Activated naive CD4-positive, alpha-beta T cell treated with anti-CD3 and anti-CD28 coated beads, Interleukin-2, amount 50 U/mL, for 16 hours (primary cell): ENCODE measurements around the gene KCNH8.

Experiments
- DNase-seq: peaks from one replicate; pipeline ENCODE4 v3.0.0-alpha.2; 2020

Gene KCNH8

DNA sequence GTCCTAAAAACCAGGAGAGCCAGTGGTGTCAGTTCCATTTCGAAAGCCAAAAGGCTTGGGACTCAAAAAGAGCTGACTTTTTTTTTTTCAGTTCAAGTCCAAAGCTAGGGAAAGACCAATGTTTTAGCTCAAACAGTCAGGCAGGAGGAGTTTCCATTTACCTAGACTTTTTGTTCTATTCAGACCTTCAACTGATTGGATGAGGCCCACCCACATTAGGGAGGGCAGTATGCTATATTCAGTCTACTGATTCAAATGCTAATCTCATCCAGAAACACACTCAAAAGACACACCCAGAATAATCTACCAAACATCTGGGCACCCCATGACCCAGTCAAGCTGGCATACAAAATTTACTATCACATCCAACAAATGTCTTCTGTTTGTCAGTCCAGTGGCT, 374.0 kb downstream of the KCNH8 start:
- DNase-seq: no peak

DNA sequence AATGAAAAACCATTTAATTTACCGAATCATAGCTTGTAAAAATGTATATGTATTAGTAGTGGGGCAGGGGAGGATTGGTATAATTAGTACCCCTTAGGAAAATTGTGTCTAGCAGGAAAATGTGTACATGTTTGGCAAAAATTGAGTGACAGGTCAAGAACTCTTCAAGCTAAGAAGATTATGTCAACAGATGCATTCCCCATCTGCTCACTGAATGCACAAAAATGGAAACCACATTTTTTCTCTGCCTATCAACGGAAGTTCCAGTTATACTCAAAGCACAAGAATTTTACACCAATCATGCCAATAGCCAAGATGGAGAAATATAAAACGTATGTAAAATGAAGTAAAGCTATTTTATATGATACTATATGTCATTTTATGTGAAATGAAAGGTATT, 377.8 kb downstream of the KCNH8 start:
- no peak for DNase-seq

DNA sequence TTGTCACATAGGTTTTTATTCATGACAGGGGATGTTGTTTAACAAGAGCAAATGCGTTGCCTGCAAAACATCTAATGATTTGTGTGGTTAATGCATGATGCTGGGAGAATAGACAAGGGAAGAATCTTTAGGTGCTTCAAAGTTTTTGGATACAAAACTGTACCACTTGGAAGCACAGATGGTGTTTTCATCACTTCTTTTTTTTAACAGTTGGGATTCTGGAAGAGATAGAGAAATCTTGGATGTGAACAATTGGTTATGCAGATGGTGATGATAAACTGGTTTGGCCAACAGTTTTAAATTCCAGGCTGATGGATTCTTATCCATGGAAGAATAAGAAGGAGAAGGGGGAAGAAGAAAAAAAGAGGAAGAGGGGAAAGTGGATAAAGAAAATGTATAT, 379.4 kb downstream of the KCNH8 start:
- DNase-seq: no peak

DNA sequence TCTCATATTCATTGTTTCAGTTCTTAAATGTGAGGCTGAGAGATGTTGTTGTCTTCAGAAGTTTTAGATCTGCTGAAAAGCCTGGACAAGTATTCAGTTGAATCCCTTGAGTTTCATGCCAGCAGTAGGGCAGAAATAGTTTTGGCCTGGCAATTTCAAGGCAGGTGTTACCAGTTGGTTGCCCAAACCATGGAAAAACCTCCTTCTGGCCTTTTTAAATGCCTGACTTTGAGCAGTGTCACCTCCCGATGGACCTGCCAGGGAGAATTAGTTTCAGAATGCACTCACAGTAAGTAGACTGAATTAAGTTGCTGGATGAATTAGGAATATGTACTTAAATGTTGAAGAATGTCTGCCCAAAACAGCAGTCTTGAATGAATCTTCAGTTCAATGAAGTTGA, 383.1 kb downstream of the KCNH8 start:
- DNase-seq: no peak

DNA sequence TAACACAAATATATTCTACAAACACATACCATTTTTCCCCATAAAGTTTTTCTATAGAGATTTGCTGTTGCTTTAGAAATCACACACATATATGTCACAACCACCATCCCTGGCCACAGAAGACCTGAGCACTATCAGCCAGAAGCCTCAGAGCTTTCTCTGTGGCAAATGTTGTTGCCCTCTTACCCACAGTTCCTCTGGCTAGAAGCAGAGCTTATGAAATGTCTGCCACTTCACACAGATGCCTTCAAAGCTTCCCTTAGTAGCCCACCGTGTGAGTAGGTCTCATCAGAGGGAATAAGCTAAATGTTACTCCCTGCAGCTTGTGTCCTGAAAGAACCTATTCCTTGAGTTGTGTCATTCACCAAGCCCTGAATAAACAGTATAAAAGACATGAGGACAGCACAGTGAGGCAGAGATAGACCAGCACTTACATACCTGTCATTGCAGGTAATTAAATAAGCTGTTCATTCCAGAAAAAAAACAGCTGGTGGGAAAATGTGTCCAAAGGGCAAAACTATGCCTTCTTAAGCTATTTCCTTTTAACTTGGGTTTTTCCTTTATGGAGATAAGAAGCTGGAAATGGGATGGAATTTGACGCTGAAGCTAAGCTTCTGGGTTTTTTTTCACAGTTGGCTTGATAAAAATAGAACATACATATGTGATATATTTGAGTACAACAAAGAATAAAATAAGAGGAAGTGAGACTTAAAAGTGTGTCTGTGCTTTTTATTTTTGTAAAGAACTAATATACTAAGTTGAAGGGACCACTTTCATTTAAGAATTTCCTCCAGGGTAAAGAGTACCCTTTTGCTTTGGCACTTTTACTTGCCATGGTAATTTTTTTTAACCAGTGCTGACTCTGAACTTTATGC, 391.4 kb downstream of the KCNH8 start:
- DNase-seq: no peak

DNA sequence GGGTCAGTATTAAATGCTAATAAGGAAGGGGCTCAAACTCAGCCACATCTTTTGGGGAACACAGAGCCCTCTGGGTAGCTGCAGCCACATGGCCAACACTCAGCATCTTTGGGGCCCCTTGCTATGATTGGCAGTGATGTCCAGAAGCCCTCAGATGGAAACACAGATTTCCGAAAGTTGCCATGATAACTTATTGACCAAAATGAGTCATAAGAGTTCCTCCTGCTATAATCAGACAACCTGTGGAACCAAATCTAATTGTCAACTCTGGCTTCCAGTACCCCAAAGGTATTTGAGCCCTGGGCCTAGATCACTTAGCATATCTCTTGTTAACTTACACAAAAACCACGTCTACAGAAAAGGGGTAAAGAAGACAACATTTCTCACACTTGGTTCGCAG, 392.2 kb downstream of the KCNH8 start:
- no peak for DNase-seq

DNA sequence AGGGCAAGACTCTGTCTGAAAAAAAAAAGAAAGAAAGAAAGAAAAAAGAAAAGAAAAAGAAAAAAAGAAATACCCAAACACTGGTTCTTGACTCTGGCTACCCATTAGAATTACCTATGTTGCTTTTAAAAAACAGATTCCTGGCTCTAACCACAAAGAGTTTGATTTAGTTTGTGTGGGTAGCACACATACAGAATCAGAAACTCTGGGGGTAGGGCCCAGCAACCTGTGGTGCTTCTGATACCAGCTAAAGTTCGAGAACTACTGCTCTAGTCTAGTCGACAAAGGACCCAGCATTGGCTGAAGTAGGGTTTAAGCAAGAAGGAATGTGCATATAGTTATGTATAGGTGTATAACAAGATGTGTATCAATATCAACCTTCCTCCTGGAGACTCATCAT, 393.0 kb downstream of the KCNH8 start:
- no peak for DNase-seq

DNA sequence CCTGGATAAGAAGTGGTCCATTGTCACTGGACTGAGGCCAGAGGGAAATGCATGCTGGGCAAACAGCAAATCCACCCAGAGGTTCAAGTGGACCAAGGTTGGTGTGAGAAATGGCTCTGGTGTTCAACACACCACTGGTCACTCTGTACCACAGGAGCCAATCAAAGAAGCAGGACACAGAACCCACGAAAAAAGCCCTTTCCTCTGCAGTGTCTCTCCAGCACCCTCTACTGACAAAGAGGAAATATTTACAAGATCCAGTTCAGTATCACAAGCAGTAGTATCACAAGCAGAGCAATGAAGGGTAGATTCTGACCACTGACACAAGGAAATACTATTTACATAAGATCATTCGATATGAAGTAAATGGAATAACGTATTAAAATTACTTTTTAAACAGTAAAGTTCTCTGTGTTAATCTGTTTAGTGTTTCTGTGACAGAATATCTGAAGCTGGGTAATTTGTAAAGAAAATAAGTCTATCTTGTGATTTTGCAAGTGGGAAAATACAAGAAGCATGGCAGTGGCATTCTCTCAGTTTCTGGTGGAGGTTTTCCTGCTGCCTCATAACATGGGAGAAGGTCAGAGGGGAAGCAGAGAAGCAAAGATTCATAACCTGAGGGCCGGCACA, 395.0 kb downstream of the KCNH8 start:
- no peak for DNase-seq

DNA sequence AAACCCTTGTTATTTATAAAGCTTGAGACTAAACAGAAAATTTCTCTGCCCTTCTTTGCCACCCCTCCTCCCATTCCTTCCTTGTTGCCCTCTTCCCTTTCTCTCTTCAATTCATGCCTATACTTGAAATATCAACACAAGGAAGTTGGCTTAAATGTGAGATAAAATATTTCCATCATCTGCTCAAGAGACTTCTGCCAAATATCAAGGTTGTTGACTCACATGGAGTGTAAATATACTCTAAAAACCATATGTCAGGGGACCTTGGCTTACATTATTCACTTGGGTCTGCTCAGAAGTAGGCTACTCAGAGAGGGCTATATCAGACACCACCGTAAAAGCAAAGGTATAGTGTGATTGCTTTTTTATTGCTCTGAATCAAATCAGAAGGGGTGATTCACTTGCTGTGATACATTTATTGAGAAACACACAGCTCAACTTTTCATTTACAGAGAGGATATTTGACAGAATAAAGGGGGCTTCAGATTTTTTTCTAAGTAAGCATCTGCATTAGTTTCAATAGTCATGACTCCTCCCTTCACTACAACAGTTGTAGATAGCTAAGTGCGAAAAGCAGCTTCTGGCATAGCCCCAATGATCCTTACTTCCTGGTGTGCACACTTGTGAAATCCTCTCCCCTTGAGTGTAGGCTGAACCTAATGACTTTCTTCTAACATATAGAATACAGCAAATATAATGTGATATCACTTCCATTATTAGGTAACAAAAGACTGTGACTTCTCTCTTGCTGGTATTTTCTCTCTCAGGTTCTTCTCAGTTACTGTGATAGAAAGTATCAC, 399.6 kb downstream of the KCNH8 start:
- DNase-seq: no peak

DNA sequence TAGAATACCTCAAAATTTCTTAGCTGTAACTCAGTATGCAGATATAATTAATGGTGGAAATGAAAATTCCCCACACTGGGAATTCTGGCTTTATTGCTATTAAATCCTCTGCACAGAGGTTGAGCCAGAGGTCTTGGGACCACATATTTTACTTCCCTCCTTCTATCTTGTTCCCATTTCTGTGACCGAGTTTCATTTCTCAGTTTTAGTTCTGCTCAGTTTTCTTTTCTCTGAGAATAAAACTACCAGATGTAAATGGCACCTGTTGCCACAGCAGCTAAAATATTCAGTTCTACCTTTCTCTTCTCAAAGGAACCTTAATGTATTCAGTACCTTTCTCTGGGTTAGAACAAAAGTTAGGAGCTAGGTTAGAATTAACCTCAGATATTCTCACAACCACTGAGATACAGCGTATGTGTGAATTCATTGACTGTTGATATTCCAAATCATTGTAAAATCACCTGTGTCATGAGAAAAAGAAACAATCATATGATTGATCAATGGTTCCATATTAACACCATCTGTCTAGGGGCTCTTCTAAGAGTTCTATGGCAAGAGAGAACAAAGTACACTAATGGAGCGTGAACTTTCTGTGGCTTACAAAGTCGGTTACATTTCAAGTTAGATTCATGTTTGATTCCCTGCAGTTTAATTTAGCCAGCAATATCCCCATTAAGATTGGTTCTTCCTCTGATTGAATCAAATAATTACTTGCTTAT, 411.6 kb downstream of the KCNH8 start:
- DNase-seq: no peak

DNA sequence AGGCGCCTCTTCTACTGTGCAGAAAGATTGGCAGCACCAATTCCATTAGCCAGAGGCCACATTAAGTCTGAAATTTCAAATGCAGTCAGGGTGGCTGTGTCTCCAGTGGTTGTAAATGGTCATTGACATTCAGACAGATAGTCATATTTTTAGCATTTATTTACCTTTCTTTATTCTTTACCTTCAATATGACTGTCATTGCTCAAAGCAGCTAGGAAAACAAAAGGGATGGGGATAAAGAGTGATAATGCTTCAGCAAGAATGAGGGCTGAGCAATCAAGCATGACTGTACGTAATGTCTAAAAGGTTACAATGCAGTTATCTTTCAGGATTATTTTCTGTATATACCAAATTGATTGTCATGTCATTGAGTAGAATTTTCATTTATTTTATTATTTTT, 425.3 kb downstream of the KCNH8 start:
- DNase-seq: no peak

DNA sequence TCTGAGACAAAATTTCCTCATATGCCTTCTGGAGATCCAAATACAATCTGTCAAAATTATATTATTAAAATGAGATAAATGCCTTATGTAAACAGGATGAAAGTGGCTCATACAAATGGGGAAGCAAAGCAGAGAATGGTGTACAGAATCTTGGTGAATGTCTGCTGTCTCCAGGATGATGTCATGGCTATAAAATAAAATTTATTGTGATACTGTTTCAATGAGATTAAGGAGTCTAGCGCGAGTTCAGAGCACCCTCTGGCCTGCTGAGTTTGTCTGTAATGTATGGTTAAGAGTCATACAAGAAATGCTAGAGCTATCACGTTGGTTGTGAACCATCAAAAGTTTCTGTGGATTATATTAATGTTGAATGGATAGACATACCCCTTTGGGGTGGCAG, 426.0 kb downstream of the KCNH8 start:
- no peak for DNase-seq

DNA sequence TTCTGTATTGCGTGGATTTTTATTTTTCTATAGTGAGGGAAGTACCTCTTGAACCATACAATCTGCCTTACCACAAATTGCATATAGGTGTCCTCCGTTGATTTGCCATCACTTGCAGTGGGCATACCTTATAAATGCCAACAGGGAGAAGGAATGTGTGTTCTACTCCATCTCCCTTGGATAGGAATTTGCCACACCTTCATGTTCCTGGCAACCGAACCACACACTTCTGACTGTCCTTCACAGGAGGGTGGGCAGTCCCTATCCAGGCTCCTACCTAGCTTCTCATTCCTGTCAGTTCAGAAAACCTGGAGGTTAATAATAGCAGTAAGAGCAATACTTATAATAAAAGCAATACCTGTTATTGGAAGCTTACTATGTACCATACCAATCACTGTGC, 428.0 kb downstream of the KCNH8 start:
- DNase-seq: no peak
